NCI-H1417 (cell line): Measurements from ENCODE around the gene MAN2A1.
"Not testable (repeated sequence)": the region's sequence is repeated elsewhere in the genome, so short reads cannot be mapped to it uniquely, and the experiment has no call there.

Experiments used
- DNase-seq, 3 experiments: peaks; one replicate each; lab custom pipeline; 2025; lab: John Stamatoyannopoulos, UW

Gene MAN2A1

DNA sequence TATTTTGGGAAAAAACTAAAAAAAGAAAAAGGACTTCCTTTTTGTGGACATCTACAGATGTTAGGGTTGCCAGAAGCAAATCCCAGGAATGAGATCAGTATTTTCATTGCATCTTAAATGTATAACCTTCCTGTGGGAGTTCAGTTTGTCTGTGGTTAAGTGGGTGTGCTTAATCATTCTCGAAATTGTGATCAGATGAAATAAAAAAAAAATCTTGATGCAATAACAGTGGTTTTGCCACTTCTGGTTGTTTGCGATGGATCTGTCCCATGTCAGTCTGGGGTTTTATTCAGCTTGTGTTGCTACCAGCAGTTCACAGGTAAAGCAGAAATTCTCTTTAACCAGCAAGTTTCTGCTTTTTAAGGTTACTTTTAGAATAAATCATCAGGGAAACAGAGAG lies 179.0 kb downstream of the MAN2A1 start:
- DNase-seq, result no peak

DNA sequence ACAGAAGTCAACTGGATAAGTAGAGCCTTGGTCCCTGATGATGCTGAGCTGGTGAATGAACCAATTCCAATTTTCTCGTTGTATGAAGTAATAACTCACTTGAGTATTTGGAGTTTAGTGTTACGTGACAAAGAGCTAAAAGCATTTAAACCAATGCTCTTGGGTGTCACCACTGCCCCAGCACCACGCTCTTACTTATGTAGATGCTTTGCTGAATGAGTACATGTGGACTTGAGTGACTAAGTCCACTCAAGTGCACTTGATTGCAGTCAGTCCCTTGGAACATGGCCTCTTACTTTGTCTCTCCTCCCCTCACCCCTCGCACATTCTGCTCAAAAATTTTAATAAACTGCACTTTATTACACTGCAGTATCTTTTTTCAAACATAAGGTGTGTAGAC lies 184.0 kb downstream of the MAN2A1 start:
- DNase-seq, result no peak

DNA sequence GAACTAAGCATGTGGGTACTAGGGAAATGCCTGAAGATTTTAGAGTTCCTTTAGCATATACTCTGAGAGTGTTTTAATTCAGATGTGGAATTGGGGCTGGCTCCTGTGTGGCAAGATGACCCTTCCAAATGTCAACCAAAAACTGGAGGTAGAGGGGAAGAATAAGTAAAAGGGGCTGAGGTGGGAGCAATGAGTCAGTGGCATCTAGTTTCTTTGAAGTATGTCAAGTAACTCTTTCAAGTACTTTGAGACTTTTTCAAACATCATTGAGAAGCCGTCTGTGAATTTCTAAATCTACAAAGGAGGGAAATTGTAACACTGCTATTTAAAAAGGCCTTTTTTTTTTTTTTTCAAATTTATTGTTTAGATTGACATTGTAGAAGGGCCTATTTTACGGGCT lies 184.4 kb downstream of the MAN2A1 start:
- no peak for DNase-seq

DNA sequence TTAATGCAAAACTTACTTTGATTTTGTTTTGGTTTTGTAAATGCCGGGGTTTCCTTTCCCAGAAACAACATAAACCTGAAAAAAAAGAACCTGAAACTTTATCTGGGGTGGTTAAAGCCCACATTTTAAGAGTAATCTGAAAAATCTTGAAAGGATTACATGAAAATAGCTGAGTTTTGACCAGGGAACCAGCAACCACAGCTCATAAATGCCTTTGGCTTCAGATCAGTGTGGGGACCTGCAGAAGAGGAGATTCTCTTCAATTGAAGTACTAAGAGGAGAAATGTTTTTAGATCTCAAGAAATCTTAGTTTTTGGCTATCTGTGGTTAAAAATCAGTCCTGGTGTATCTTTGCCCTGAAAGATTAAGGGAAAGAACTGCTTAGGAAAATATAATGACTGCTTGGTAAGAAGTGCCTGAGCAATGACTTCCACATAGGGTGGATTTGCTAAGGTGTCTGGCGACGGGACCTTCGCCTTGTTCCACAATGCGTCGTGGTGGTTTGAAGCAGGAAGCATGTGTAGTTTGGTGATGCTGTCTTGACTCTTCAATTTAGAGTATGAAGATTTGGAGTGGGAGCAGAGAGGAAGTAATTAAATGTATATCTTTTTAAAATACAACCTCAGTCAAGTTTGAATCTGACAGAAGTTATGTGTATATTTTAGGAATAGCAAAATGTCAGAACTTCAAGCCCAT lies 186.5 kb downstream of the MAN2A1 start:
- DNase-seq, result no peak

DNA sequence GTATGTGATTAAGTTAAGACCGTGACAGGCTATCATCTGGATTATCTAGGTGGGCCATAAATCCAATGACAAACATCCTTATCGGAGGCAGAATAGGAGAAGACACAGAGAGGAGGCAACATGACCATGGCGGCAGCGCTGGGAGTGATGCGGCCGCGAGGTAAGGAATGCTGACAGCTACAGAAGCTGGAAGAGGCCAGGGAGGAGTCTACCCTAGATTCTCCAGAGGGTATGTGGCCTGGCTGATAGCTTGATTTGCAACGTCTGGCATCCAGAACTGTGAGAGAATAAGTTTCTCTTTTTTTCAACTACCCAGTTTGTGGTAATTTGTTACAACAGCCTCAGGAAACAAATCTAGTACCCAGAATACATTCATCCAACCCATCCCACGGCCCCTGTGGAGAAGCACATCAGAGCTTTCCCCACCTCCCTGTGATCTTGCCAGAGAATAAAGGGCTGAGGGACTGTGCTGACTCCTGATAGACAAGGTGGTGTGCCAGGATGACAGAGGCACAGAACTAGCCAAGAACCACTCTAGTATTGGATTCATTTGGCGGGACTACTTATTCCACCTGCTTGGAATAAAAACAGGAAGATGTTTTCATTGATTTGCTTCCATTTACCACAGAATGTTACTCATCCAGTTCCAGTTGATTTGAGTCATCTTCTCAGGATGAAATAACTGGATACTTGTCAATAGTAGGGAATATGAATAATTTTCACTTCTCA lies 187.4 kb downstream of the MAN2A1 start:
- no peak for DNase-seq

DNA sequence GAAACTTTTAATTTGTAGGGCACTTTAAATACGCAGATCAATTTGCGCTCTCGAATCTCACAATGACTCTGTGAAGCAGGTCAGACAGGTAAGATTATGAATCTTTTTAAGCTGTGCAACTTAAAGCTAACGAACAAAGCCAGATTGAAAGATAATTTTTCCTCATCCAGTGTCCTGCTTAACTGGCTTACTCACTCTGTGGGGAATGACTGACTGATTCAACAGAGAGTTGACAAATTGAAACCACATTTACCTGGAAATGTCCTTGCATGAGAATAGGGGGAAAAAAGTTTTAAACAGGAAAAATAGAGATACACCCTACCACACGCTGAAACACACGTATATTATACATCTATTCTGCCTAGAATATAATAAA lies 187.9 kb downstream of the MAN2A1 start:
- DNase-seq, result no peak

DNA sequence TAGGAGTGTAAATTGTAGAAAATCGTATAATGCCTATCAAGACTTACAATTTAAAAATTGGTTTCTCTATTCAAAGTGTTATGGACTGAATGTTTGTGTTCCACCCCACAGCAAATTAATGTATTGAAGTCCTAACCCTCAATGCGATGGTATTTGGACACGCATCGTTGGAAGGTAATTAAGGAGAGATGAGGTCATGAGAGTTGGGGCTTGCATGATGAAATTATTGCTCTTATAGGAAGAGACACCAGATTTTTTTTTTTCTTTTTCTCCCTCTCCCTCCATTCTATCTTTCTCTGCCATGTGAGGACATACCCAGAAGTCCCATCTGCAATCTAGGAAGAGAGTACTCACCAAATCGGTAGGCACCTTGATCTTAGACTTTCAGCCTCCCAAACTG lies 189.2 kb downstream of the MAN2A1 start:
- peak in 1 of 3 experiments; percentile 2 for DNase-seq

DNA sequence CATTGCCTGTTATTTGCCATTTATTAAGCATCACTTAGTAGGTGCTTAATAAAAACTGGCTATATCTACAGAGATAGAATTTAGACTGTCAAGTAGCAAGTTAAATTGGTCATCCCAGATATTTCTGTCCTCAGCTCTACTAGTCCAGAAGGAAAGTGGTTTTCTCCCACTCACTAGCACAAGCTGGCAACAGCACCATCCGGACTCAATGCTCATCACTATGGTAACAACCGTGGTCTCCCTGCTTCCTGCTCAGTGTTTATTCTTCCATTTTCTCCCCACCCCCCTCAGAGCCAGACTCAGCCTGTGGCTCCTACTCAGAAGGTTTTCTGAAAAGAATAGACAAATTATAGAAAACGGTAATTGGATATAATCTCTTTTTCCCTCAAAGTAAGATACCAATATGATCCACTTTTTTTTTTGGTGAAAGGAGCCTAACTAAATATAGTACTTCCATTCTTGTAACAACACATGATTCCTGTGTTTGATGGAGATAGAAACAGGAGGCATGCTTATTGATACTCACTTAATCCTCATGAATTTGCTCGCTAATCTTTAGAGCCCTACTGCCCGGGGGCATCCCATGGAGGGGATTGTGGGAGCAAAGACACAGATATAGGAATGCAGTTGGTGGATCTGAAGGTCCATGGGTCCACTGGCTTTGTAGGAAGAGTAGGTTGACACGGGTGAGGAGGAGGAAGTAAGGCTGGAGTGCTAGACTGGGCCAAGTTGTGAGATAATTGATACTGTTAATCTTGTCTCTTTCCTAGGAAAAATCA lies 191.4 kb downstream of the MAN2A1 start:
- DNase-seq, result peak in 2 of 3 experiments; percentile 12 to 68

DNA sequence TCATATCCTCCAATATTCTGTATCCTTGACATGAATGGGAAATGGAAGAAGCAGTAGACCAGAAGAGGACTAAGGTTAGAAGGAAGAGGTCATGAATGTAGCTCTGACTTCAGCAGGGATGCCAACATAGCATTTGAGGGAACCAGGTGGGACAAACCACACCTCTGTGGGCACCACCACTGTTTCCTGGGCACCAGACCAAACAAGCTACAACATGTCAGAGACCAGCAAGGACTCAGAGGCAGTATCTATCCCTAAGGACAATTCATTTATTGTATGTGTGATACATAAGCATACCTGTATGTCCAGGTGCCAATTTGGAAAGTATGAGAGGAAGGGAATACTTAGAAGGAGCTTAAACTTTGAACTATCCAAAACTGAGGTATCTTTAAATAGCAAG lies 192.8 kb downstream of the MAN2A1 start:
- DNase-seq, result no peak

DNA sequence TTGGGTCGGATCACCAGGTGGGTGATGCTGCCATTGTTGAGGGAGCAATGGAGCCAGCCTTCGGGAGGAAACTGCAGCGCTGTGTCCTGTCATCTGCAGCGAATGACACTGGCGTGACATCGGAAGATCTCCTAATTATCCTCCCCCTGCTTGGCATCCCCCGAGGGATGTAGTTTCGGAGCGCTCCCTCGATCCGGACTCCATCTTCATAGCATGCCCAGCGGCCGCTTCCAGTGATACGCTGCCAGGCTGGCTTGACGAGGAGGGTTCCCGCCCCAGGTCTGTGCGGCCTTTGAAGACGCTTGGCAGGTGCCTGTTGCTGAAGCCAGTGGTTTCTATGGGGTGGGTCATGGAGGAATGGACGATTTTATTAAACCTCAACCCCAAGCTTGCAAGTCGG lies 194.9 kb downstream of the MAN2A1 start:
- no peak for DNase-seq

DNA sequence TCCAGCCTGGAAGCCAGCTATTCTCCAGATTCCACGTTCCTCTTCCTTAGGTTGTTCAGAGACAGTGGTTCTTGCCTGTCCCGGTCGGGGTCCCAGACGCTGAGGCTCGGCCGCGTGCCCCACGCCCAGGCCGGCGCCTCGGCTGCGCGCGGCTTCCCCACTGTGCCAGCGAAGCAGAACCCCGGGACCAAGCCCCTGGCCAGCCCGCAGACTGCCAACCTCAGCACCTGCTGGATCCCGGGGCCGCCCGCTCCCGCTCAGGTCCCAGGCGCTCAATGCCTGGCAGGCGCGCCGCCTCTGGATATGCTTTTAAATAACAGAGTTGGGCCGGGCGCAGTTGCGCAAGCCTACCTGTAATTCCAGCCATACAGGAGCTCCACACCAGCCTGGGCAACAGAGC lies 195.5 kb downstream of the MAN2A1 start:
- no peak for DNase-seq

DNA sequence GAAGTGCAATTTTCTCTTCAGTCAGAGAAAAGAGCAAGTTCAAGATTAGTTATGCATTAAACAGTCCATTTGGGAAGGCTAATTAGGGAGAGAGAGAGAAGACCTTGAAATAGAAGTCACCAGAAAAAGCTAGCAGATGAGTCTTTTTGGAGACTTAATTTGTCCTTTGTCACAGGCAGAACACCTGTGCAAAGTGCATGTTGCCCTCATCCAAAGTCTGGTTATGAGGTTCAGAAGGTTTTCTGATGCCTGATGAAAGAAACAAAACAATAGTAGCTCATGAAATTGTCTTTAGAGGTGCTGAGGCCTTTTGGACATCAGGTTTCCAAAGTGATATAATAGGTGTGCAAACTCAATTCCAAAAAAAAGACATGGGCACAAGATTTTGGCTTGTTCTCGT lies 199.3 kb downstream of the MAN2A1 start:
- no peak for DNase-seq

DNA sequence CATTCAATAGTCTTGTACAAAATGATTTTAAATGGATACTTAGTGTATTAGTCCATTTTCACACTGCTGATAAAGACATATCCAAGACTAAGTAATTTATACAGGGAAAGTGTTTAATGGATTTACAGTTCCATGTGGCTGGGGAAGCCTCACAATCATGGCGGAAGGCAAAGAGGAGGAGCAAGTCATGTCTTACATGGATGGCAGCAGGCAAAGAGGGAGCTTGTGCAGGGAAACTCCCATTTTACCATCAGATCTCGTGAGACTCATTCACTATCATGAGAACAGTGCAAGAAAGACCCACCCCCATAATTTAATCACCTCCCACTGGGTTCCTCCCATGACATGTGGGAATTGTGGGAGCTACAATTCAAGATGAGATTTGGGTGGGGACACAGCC lies 203.5 kb downstream of the MAN2A1 start:
- not testable (repeated sequence) for DNase-seq

DNA sequence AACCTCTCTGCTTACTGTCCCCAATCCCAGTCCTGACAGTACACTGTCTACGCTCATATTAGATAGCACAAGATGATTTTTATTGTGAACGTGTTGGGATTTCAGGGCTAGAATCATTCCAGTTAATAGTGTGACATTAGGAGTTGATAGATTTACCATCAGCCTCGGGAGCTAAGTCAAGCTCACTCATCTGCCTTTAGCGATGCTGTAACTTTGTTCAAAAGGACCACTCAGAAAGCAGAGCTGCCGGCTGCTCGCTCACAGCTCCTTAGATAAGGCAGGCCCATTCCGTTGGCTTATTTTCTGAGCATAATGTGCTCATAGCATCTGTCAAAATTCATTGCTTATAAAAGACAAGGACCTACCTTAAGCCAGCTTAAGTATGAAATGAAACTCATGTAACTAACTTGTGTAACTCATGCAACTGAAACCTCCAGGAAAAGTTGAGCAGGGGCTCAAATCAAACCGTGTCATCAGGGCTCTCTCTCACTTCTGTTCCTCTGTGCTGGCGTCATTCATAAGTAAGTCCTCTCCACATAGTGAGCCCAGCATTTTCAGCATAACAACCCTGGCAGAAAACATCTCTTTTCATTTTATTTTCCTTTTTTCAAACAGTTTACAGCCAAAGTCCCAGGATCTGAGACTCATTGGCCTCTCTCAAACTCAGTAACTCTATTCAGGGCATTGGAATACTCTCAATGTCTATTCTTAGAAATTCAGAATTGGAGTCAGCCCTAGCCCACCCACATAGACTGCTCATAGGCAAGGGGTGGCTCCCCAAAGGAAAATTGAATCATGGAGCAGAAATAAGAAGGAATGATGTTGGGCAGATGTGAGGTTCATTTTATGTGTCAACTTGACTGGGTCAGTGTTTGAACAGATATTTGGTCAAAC lies 208.8 kb downstream of the MAN2A1 start:
- no peak for DNase-seq

DNA sequence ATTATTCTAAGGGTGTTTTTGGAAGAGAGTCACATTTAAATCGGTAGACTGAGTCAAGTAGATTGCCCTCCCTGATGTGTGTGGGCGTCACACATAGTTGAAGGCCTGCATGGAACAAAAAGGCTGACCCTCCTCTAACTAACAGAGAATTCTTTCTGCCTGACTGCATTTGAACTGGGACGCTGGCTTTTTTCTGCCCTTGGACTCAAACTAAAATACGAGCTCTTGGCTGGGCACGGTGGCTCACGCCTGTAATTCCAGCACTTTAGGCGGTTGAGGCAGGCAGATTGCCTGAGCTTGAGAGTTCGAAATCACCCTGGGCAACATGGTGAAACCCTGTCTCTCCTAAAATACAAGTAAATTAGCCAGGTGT lies 209.4 kb downstream of the MAN2A1 start:
- DNase-seq, result no peak

DNA sequence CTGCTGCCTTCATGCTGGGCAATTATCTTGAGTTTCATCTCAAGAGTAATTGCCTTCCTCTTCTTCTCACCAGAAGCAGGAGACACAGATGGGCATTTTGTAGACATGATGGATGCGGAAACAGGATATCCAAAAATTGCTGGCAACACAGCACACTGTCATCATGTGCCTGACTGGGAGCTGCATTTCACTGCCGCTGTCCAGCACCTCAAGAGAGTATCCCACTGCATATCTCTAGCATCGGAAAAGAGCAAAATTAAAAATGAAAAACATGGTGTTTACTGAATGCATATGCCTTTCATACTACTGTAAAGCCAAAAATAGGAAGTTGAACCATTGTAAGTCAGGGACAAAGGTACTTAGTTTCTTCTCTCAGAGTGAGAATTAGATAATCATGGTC lies 210.7 kb downstream of the MAN2A1 start:
- DNase-seq, result no peak

DNA sequence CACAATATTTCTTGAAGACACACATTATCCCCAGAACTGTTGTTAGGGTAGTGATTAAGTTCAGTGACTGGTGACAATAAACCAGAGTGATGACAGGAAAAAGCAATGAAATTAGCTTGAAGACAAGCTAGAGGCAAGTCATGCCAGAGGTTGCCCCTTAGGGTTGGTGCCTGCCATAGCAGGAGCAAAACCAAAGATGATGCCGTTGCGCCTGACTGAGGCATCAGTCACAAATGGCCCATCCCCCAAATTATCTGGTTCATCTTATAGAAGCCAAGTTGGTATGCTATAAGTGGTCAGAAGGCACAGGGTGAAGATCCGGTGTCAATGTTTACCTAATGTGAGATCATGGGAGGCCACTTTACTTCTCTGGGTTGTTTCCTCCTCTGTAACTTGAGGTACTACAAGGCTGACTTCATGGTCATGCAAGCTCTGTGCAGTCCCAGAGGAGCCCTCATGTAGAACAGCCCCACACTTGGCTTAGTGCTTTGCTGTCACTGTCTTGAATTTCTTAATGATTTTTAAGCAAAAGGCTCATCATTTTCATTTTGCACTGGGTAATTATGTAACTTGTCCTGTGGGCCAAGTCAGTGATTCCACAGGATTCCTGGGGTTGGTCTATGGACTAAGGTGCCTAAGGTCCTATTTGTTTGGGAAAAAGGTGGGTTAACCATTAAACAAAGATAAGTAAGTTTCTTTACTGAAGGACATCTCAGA lies 211.3 kb downstream of the MAN2A1 start:
- peak in 2 of 3 experiments; percentile 4 to 50 for DNase-seq

DNA sequence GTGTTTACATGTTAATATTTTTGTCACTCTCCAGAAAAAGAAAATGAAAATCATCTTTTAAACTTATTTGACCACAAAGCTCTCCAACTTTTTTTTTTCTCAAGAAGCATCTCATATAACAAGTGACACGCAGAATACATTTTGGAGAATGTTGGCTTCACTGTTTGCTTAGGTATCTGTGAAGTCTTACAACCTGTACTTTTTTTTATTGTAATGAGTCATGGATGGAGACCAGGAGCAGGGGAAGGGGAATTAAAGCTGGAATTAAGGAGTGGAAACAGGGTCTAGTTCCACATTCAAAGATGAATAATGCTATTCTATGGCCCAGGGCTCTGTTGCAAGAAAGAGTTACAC lies 211.9 kb downstream of the MAN2A1 start:
- no peak for DNase-seq

DNA sequence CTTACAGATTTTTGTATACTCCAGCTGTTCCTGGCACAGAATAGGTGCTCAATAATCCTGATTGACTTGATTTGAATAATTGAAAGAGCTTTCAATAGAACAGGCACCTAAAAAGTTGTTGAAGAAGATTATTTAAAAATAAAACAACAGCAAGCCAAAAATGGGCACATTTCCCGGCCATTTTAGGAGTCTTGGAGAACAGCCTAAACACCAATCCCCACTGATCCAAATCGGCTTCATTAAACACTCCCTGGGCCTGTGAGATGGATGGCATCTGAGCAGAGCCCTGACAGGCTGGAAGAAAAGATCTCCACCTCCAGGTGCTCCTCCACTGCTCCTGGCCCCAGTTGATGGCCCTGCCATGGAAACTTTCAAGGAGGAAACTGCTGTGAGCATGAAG lies 213.3 kb downstream of the MAN2A1 start:
- no peak for DNase-seq

DNA sequence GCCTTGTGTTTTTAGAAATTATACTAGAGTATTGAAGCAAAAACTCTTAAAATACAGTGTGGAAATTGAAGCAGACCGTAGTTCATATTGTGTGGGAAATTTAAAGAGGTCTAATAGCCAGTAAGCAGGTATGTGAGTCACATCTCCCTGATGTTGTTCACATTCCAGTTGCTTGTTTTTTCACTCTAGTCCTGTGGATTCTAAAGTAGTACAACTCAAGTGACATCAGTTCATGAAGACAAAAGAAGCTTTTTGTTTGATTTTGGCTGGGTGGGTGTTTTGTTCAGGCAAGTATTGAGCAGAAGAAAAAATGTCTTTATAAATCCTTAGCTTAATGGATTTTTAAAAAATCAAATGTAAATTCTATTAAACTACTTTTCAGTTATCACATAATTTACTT lies 216.2 kb downstream of the MAN2A1 start:
- peak in 1 of 3 experiments; percentile 5 for DNase-seq

DNA sequence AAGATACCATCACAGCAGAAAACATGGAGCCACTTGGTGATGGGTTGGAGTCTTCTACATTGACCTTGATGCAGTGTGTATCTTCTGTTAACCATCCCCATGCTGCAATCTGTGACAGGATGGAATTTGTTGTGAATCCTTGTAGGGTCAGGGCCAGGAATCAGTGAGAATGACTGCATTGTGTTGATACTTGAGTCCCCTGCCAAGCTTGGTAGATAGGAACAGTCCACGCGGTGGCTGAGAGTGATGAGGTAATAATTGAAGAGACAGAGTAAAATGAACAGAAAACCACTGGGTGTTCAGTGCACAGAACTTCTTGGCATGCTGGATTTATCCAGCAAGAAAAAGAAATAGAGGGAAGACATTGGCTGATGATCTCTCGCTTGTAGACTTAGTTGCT lies 217.5 kb downstream of the MAN2A1 start:
- no peak for DNase-seq

DNA sequence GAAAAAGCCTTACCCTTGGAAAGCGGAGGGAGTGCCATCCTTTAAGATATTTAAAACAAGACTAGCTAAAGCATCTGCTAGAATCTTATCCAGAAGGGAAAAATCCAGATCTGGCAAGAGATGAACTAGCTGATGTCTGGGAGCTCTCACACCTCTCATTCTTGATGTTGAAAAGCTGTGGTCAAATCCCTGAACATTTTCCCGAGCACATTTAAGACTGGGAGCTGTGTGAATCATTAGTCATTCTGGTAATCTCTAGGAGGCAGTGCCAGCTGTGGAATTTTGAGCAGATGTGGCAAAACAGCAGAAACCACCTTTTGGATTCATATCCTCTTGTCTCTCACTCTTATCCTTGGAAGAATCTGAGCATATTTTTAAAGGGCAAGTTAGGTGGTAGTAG lies 218.0 kb downstream of the MAN2A1 start:
- DNase-seq, result no peak
